ENCODE results near the gene PDE11A. TPM values are rescaled to one million over a fixed set of nuclear protein-coding genes. Genes with fewer than 3 reads are reported as not detected.

The PDE11A gene
- total and polyA plus RNA-seq, 2 experiments from 2014 or later: 0.08 to 0.73 TPM

DNA sequence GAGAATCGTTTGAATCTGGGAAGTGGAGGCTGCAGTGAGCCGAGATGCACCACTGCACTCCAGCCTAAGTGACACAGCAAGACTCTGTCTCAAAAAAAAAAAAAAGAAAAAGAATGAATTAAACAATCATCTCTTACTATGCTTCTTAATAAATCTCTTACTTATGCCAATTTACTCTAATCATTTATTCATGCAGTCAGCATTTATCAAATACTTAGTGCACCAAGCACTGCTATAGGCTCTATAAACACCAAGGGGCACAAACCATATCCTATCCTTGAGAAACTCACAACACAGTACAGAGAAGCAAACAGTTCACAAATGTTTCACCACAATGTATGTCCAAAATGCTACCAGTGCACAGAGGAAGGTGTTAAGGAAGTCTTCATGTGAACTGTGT, 189.4 kb downstream of the PDE11A start:
- ATAC-seq (no peak), DNase-seq (ENCODE audit: low spot score) (no peak)
- no peaks in the 10 kb centered on the region for H3K27me3 Mint-ChIP-seq (ENCODE audit: insufficient read depth, low read depth, poor library complexity)
- Histone ChIP-seq H3K4me1 (ENCODE audit: insufficient read depth) (no peaks in the 10 kb centered on the region), H3K27me3 (ENCODE audit: insufficient read depth) (no peaks in the 10 kb centered on the region), H3K27ac (ENCODE audit: low read depth) (no peak overlapping the region), H3K4me3 (no peak overlapping the region), H3K9me2 (ENCODE audit: insufficient read depth) (peaks cover 16% of the 10 kb centered on the region; the same call in 1 of the 2 replicates), H3K79me2 (replicated peaks; ENCODE audit: insufficient read depth) (no peaks in the 10 kb centered on the region), H3K36me3 (ENCODE audit: insufficient read depth) (no peaks in the 10 kb centered on the region), H3F3A (replicated peaks; ENCODE audit: low read depth) (no peaks in the 10 kb centered on the region), H2AFZ (no peak overlapping the region), H4K20me1 (replicated peaks; ENCODE audit: insufficient read depth) (no peaks in the 10 kb centered on the region), H3K4me2 (no peak overlapping the region)
- no peak overlapping the region for H3K27ac Mint-ChIP-seq
- H3K4me1 Mint-ChIP-seq: peaks cover 6% of the 10 kb centered on the region; the same call in 1 of the 3 replicates
- no peak overlapping the region for H3K4me3 Mint-ChIP-seq
- H3K9me3 Mint-ChIP-seq: no peaks in the 10 kb centered on the region
- TF ChIP-seq, protein P1, sequence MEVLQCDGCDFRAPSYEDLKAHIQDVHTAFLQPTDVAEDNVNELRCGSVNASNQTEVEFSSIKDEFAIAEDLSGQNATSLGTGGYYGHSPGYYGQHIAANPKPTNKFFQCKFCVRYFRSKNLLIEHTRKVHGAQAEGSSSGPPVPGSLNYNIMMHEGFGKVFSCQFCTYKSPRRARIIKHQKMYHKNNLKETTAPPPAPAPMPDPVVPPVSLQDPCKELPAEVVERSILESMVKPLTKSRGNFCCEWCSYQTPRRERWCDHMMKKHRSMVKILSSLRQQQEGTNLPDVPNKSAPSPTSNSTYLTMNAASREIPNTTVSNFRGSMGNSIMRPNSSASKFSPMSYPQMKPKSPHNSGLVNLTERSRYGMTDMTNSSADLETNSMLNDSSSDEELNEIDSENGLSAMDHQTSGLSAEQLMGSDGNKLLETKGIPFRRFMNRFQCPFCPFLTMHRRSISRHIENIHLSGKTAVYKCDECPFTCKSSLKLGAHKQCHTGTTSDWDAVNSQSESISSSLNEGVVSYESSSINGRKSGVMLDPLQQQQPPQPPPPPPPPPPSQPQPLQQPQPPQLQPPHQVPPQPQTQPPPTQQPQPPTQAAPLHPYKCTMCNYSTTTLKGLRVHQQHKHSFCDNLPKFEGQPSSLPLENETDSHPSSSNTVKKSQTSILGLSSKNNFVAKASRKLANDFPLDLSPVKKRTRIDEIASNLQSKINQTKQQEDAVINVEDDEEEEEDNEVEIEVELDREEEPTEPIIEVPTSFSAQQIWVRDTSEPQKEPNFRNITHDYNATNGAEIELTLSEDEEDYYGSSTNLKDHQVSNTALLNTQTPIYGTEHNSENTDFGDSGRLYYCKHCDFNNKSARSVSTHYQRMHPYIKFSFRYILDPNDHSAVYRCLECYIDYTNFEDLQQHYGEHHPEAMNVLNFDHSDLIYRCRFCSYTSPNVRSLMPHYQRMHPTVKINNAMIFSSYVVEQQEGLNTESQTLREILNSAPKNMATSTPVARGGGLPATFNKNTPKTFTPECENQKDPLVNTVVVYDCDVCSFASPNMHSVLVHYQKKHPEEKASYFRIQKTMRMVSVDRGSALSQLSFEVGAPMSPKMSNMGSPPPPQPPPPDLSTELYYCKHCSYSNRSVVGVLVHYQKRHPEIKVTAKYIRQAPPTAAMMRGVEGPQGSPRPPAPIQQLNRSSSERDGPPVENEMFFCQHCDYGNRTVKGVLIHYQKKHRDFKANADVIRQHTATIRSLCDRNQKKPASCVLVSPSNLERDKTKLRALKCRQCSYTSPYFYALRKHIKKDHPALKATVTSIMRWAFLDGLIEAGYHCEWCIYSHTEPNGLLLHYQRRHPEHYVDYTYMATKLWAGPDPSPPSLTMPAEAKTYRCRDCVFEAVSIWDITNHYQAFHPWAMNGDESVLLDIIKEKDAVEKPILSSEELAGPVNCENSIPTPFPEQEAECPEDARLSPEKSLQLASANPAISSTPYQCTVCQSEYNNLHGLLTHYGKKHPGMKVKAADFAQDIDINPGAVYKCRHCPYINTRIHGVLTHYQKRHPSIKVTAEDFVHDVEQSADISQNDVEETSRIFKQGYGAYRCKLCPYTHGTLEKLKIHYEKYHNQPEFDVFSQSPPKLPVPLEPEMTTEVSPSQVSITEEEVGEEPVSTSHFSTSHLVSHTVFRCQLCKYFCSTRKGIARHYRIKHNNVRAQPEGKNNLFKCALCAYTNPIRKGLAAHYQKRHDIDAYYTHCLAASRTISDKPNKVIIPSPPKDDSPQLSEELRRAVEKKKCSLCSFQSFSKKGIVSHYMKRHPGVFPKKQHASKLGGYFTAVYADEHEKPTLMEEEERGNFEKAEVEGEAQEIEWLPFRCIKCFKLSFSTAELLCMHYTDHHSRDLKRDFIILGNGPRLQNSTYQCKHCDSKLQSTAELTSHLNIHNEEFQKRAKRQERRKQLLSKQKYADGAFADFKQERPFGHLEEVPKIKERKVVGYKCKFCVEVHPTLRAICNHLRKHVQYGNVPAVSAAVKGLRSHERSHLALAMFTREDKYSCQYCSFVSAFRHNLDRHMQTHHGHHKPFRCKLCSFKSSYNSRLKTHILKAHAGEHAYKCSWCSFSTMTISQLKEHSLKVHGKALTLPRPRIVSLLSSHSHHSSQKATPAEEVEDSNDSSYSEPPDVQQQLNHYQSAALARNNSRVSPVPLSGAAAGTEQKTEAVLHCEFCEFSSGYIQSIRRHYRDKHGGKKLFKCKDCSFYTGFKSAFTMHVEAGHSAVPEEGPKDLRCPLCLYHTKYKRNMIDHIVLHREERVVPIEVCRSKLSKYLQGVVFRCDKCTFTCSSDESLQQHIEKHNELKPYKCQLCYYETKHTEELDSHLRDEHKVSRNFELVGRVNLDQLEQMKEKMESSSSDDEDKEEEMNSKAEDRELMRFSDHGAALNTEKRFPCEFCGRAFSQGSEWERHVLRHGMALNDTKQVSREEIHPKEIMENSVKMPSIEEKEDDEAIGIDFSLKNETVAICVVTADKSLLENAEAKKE (CRISPR knock-in tag; IDR thresholded peaks at IDR 0.05): no peak
- TF ChIP-seq, protein P2, sequence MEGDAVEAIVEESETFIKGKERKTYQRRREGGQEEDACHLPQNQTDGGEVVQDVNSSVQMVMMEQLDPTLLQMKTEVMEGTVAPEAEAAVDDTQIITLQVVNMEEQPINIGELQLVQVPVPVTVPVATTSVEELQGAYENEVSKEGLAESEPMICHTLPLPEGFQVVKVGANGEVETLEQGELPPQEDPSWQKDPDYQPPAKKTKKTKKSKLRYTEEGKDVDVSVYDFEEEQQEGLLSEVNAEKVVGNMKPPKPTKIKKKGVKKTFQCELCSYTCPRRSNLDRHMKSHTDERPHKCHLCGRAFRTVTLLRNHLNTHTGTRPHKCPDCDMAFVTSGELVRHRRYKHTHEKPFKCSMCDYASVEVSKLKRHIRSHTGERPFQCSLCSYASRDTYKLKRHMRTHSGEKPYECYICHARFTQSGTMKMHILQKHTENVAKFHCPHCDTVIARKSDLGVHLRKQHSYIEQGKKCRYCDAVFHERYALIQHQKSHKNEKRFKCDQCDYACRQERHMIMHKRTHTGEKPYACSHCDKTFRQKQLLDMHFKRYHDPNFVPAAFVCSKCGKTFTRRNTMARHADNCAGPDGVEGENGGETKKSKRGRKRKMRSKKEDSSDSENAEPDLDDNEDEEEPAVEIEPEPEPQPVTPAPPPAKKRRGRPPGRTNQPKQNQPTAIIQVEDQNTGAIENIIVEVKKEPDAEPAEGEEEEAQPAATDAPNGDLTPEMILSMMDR (conservative IDR thresholded peaks at IDR 0.05; ENCODE audit: low read depth in 2 of 2): no peak
- TF ChIP-seq EZH2phosphoT487 (IDR thresholded peaks at IDR 0.05; ENCODE audit: unreplicated experiment) (no peak), POLR2AphosphoS5 (IDR thresholded peaks at IDR 0.05; ENCODE audit: low read depth) (no peak), ZNF114 (CRISPR knock-in tag; IDR thresholded peaks at IDR 0.05) (no peak), EZH2 (IDR thresholded peaks at IDR 0.05; ENCODE audit: low read depth, unreplicated experiment) (no peak), CREB1 (CRISPR knock-in tag; IDR thresholded peaks at IDR 0.05; ENCODE audit: low read depth) (no peak), NANOG (IDR thresholded peaks at IDR 0.05; ENCODE audit: borderline replicate concordance) (no peak), ZNF331 (CRISPR knock-in tag; IDR thresholded peaks at IDR 0.05; ENCODE audit: low read depth) (no peak)
- TF ChIP-seq, protein P3, sequence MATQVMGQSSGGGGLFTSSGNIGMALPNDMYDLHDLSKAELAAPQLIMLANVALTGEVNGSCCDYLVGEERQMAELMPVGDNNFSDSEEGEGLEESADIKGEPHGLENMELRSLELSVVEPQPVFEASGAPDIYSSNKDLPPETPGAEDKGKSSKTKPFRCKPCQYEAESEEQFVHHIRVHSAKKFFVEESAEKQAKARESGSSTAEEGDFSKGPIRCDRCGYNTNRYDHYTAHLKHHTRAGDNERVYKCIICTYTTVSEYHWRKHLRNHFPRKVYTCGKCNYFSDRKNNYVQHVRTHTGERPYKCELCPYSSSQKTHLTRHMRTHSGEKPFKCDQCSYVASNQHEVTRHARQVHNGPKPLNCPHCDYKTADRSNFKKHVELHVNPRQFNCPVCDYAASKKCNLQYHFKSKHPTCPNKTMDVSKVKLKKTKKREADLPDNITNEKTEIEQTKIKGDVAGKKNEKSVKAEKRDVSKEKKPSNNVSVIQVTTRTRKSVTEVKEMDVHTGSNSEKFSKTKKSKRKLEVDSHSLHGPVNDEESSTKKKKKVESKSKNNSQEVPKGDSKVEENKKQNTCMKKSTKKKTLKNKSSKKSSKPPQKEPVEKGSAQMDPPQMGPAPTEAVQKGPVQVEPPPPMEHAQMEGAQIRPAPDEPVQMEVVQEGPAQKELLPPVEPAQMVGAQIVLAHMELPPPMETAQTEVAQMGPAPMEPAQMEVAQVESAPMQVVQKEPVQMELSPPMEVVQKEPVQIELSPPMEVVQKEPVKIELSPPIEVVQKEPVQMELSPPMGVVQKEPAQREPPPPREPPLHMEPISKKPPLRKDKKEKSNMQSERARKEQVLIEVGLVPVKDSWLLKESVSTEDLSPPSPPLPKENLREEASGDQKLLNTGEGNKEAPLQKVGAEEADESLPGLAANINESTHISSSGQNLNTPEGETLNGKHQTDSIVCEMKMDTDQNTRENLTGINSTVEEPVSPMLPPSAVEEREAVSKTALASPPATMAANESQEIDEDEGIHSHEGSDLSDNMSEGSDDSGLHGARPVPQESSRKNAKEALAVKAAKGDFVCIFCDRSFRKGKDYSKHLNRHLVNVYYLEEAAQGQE (IDR thresholded peaks at IDR 0.05; ENCODE audit: unreplicated experiment): no peak
- TF ChIP-seq, protein P4, sequence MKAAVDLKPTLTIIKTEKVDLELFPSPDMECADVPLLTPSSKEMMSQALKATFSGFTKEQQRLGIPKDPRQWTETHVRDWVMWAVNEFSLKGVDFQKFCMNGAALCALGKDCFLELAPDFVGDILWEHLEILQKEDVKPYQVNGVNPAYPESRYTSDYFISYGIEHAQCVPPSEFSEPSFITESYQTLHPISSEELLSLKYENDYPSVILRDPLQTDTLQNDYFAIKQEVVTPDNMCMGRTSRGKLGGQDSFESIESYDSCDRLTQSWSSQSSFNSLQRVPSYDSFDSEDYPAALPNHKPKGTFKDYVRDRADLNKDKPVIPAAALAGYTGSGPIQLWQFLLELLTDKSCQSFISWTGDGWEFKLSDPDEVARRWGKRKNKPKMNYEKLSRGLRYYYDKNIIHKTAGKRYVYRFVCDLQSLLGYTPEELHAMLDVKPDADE (IDR thresholded peaks at IDR 0.05): no peak
- no peaks in the 10 kb centered on the region for H3K36me3 Mint-ChIP-seq (ENCODE audit: low read depth)
